HG03558 (cell line): ENCODE measurements around the gene SERPINH1.
"Not testable (repeated sequence)": the region's sequence is repeated elsewhere in the genome, so short reads cannot be mapped to it uniquely, and the experiment has no call there.

ENCODE experiments used
- ATAC-seq: cut with Tn5 transposase; IDR thresholded peaks from one replicate; pipeline ENCODE4 v1.9.1; 2021; ENCODE audit warnings: moderate number of reproducible peaks; ENCODE audit not compliant: unreplicated experiment; ENCODE audit errors: extremely low read depth

The SERPINH1 gene

GRCh38 chr11:75571625-75572024 is 9.6 kb downstream of the SERPINH1 start:
- no peak for ATAC-seq

DNA sequence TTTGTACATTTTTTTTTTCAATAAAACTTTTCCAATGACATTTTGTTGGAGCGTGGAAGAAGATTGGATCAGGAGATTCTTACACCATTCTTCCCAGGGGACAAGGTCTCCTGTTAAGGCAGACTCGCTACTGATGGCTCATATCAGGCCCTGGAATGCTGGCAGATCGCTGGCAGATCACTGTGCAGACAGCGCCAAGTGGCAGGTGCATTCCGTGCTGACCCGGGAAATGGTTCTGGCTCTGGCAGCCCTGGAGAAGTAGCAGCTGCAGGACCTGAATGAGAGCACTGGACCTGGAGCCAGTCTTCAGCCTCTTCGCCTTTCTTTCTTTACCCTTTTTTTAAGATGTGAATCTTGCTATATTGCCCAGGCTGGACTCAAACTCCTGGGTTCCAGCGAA is 10.7 kb downstream of the SERPINH1 start:
- ATAC-seq, result no peak

DNA sequence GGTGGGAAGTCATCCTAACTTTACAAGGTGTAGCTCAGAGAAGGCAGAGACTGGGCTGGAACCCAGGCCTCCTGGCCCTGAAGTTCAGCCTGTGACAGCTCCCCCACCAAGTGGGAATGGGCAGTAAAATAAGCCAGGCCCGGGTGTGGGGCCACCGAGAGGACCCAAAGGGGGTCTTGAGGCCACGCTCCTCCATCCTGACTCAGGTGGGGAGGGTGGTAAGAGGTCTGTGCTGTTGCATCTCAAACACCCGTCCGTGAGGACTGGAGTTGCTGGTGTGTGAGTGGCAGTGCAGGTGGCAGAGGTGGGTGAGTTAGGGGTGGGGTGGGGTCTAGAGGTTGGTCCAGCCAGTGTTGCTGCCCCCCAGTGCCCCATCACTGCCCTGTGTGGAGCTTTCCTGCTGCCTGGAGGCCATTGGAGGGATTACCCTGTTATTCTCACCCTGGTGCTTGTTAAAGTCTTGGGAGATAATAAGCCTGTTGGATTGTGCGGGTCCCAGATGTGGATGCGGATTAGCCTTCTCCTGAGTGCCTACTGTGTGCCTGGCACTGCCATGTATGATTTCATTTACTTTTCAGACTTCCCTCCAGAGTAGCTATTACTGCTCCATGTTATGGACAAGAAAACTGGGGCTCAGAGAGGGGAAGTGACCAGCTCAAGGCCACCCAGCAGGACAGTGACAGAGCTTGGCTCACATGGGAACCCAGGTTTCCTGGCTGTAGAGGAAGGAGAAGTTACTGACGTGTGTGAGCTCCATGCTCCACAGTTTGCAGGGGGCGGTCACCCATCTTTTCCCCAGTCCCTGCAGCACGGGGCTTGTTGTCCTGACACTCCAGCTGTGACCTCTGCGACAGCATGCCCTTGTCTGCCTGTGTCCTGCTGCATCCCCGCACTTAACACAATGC is 12.9 kb downstream of the SERPINH1 start:
- no peak for ATAC-seq

DNA sequence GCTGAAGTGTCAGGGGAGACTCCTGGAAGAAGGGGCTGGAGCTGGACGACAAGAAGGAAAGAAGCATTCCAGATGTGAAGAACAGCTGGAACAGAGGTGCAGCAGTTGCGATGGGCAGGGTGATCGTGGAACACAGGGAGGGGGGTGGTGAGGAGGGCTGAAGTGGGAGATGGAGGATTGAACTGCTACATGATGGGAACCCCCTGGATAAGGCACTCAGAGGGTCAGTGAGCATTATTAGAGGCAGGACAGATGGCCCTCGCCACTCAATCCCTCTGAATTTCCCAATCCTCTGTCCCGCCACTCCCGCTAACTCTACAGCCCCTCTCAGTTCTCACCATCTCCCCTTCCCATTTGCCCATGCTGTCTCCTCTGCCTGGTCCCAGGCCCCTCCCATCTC is 14.0 kb downstream of the SERPINH1 start:
- ATAC-seq, result no peak

- ATAC-seq, result no peak
Measured at GRCh38 chr11:75576499-75576918, 14.5 kb downstream of the SERPINH1 start.

DNA sequence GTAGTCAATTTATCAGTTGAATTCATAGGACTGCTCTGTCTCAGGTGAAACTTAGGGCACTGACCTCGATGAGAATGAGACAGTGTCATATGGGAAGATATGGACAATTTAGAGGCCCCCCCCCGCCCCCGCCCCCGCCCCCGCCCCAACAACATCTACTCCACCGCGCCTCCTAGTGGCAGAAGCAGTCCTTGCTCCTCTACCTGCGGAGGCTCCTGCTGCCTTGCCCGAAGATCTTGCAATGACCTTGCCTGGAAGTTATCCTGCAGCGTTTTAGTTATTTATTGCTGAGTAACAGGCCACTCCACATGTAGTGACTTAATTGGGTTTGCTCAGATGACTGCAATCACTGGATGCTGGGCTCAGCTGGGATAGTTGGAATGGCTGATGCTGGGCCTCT is 15.2 kb downstream of the SERPINH1 start:
- ATAC-seq, result no peak

- no peak for ATAC-seq
Measured at GRCh38 chr11:75578977-75579376, 16.9 kb downstream of the SERPINH1 start.

- no peak for ATAC-seq
Measured at GRCh38 chr11:75579841-75580240, 17.8 kb downstream of the SERPINH1 start.

DNA sequence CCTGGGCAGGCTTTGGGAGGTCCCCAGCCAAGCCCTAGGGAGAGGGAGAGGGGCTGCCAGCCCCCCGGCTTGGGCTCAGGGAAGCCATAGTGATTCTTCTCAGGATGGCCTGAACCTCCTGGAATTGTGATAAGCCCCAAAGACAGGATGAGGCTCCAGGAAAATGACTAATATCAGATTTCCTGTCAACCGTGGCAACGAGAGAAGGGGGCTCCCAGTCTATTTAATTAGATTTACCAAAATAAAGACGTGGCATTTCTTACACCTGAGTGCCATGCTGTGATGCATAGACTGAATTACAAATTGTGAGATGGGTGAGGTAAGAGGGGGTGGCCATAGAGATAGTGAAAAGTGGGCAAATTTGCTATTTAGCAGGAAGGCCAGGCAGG is 20.4 kb downstream of the SERPINH1 start:
- ATAC-seq, result no peak

GRCh38 chr11:75582895-75583717 is 21.1 kb downstream of the SERPINH1 start:
- no peak for ATAC-seq

GRCh38 chr11:75583718-75584658 is 21.9 kb downstream of the SERPINH1 start:
- no peak for ATAC-seq

DNA sequence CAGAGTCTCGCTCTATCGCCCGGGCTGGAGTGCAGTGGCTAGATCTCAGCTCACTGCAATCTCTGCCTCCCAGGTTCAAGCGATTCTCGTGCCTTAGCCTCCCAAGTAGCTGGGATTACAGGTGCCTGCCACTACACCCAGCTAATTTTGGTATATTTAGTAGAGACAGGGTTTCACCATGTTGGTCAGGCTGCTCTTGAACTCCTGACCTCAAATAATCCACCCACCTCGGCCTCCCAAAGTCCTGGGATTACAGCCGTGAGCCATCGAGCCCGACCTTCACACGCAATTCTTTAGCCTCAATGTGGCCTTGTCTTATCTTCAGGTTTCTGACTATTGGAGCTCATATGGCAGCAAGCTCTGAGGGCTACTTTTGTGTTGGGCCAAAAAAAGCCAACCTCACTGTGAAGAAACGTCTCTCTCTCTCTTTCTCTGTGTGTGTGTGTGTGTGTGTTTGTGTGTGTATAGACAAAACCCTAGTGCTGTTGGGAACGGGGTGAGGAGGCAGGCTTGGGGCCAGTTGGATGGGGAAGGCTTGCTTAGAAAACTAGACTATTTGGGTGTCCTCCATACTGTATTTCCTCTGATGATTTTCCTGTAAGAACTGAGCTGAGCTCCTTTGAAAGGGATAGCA is 22.7 kb downstream of the SERPINH1 start:
- not testable (repeated sequence) for ATAC-seq

GRCh38 chr11:75585293-75585670 is 23.2 kb downstream of the SERPINH1 start:
- ATAC-seq, result no peak

DNA sequence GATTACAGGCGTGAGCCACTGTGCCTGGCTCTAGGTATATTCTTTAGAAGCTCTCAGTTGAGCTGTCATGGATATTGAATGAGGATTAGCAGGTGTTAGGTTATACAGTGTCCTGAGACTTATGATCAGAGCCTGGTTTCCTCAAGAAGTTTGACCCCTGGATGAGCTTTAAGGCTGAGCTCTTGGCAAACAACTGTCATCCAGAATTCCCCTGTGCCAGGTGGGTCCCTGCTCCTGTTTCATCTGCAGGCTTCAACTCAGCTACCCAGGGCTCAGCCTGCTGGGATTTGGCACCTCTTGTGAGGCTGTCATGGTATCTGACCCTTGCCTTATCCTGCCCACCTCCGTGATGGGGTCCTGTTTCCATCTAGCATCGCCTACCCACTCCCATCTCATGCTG is 24.3 kb downstream of the SERPINH1 start:
- ATAC-seq, result no peak

- no peak for ATAC-seq
Measured at GRCh38 chr11:75588051-75588481, 26.0 kb downstream of the SERPINH1 start.

GRCh38 chr11:75589051-75589450 is 27.0 kb downstream of the SERPINH1 start:
- no peak for ATAC-seq

DNA sequence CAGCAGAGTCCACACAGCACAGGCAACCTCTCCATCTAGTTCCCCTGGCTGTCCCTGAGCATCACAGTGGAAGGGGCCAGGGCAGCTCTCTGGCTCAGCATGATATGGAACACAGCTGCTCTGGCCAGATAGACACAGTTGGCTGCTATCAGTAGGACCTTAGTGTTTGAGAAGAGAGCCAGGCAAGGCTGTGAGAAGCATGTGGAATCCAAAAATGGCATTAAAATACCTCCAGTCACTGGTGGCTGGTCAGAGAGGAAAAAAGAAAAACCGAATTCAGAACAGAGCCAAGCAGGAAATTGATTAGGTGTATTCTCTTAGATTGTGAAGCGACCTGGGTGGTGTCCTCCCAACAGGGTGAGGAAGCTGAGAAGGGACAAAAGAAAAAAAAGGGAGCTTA is 27.9 kb downstream of the SERPINH1 start:
- ATAC-seq, result no peak

- ATAC-seq, result no peak
Measured at GRCh38 chr11:75591371-75591770, 29.3 kb downstream of the SERPINH1 start.

DNA sequence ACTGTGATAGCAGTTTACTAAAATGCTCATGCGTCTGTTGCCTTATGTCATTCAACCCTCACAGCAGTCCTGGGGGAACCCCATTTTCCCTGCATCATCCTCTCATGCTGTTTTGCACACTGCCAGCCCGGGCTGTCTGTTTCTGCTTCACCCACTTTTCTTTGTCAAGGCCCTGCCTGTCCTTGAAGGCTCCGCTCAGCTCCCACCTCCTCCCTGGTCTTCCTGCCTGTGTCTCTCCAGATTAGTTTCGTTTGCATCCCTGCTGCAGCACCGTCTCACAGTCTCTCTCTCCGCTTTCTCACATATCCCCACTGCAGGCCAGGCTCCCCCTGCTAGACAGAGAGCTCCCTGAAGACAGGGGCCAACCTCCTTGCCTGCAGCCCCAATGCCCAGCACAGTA is 29.9 kb downstream of the SERPINH1 start:
- ATAC-seq, result no peak

- ATAC-seq, result no peak
Measured at GRCh38 chr11:75592715-75593114, 30.7 kb downstream of the SERPINH1 start.
